ENCODE measurements around the gene ERC1.

DNA sequence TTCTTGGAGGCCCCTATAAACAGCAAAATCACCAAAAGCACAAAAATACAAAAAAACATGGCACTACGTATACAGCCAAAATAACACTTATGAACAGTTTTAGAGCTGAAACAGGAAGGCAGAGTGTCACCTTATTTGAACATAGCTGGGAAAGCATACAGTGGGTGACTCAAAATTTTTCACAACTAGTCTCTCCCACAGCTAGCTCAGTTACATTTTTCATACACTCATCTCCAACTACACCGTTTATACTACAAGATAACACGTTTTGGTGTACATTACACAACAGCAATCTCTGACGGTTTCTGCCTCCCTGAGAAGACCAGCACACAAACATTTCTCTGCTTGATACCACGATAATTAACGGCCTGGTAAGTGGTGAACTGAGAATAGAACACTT, 44.4 kb upstream of the ERC1 start:
- TF ChIP-seq, protein P1, sequence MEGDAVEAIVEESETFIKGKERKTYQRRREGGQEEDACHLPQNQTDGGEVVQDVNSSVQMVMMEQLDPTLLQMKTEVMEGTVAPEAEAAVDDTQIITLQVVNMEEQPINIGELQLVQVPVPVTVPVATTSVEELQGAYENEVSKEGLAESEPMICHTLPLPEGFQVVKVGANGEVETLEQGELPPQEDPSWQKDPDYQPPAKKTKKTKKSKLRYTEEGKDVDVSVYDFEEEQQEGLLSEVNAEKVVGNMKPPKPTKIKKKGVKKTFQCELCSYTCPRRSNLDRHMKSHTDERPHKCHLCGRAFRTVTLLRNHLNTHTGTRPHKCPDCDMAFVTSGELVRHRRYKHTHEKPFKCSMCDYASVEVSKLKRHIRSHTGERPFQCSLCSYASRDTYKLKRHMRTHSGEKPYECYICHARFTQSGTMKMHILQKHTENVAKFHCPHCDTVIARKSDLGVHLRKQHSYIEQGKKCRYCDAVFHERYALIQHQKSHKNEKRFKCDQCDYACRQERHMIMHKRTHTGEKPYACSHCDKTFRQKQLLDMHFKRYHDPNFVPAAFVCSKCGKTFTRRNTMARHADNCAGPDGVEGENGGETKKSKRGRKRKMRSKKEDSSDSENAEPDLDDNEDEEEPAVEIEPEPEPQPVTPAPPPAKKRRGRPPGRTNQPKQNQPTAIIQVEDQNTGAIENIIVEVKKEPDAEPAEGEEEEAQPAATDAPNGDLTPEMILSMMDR (IDR thresholded peaks at IDR 0.05) = no peak
- TF ChIP-seq, protein P2, sequence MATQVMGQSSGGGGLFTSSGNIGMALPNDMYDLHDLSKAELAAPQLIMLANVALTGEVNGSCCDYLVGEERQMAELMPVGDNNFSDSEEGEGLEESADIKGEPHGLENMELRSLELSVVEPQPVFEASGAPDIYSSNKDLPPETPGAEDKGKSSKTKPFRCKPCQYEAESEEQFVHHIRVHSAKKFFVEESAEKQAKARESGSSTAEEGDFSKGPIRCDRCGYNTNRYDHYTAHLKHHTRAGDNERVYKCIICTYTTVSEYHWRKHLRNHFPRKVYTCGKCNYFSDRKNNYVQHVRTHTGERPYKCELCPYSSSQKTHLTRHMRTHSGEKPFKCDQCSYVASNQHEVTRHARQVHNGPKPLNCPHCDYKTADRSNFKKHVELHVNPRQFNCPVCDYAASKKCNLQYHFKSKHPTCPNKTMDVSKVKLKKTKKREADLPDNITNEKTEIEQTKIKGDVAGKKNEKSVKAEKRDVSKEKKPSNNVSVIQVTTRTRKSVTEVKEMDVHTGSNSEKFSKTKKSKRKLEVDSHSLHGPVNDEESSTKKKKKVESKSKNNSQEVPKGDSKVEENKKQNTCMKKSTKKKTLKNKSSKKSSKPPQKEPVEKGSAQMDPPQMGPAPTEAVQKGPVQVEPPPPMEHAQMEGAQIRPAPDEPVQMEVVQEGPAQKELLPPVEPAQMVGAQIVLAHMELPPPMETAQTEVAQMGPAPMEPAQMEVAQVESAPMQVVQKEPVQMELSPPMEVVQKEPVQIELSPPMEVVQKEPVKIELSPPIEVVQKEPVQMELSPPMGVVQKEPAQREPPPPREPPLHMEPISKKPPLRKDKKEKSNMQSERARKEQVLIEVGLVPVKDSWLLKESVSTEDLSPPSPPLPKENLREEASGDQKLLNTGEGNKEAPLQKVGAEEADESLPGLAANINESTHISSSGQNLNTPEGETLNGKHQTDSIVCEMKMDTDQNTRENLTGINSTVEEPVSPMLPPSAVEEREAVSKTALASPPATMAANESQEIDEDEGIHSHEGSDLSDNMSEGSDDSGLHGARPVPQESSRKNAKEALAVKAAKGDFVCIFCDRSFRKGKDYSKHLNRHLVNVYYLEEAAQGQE (IDR thresholded peaks at IDR 0.05) = no peak
